Nucleus accumbens (tissue), 56 donors: ENCODE measurements around the gene C16orf95.
"Not testable (repeated sequence)": the region's sequence is repeated elsewhere in the genome, so short reads cannot be mapped to it uniquely, and the experiment has no call there.

ENCODE experiments used
- DNase-seq, 56 donors: peaks; one replicate each; lab custom pipeline; 2025; lab: John Stamatoyannopoulos, UW

The C16orf95 gene

GRCh38 chr16:87316923-87317749 is at the start of gene C16orf95:
TSS of gene C16orf95 (minus strand) at chr16:87317392. CDS start at chr16:87317242, 150 bp downstream.
- DNase-seq = peak; percentile 61 to 98 (median 93)

- DNase-seq = no peak
Measured at GRCh38 chr16:87366930-87367329, 49.7 kb upstream of the C16orf95 start.

DNA sequence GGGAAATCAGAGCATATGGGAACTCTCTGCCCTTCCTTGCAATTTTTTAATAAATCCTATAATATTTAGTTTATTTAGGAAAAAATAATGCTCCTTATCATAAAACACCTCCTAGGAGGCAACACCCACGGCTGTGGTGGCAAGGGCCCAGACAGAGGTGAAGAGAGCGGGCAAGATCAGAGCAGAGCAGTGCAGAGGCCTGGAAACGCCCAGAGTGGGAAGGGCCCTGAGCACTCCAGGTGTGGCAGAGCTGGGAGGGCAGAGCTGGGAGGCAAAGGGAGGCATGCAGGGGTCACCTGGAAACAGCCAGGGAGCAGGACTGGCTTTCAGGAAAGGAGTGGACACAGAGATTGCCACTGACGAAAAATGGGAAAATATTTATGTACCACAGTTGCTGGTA is 49.1 kb upstream of the C16orf95 start:
- no peak for DNase-seq

DNA sequence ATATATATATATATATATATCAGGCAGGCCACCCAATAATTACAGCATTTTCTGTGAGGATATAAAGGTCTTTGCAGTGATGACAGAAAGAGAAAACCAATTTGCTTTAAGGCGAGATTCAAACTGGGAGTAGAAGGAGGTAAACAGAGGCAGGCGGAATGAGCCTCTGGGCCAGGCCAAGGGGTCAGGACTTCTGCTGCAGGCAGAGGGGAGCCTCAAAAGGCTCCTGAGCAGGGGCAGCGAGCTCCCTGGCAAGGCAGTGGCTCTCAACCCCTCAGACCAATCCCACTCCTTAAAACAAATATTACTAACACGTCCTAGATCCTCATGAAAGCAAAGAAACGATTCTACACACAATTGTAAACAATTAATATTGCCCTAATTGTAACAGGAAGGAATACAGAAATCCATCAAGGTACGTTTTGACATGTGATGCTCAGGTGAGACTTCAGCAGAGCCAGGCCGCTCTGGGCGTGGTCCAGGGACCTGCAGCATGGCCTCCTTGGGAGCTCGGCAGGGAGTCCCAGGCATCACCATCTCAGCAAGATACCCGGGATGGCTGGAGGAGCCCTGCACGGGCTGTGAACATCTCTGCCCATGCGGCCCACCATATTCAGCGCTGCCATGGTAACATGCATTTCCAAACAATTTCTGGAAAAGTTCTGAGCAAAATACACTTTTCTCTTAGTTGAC is 48.0 kb upstream of the C16orf95 start:
- DNase-seq = no peak

GRCh38 chr16:87363771-87364455 is 46.7 kb upstream of the C16orf95 start:
- no peak for DNase-seq

GRCh38 chr16:87362828-87363559 is 45.8 kb upstream of the C16orf95 start:
- DNase-seq = not testable (repeated sequence)

DNA sequence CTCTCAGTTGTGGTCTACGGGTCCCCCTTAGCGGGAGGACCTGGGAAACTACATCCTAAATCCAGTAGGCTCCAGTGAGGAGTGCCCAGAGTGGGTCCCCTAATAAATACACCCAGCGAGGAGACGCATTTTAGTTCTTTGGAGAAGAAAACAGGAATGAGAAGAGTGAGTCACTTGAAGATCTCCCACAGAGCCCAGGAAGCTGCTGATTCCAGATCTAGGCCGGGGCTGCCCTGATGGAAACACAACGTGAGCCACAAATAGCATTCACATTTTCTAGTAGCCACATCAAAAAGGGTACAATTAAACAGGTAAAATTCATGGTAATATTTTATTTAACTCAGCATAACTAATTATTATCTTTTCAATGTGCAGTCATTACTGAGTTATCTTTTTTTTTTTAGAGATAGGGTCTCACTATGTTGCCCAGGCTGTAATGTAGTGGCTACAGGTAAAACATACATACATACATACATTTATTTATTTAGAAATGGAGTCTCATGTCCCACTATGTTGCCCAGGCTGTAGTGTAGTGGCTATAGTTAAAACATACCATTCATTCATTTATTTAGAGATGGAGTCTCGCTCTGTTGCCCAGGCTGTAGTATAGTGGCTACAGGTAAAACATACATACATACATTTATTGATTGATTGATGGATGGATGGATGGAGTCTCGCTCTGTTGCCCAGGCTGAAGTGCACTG is 44.9 kb upstream of the C16orf95 start:
- DNase-seq = no peak

DNA sequence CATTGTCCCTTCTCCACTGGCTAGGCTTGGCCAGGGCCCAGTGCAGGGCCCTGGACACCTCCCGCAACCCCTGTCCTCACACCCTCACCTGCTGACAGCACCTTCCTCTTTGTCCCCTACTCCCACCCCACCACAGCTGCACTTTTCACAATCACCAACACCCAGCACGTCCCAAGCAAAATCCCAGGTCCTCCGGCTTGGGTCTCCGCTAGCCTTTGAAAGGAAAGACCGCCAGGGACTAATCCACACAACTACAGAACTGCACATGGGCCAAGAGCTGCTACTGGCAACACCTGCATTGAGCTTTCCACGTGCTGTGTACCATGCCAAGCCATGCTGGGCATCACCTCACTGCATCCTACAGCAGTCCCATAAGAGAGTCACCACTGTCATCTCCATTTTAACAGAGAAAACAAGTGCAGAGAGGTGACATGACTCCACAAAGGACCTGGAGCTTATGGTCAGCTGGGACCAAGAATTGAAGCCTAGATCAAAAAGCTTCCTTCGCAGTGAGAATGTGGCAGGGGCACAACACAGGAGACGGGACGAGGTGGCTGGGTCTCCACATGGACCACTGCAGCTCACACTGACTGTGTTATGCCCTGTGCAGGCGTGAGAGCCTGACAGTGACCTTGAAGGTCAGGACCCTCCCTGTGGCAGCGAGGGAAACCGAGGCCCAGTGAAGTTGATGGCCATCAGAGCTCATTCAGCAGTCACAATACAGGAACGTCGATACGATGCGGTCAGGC is 43.8 kb upstream of the C16orf95 start:
- no peak for DNase-seq

- no peak for DNase-seq
Measured at GRCh38 chr16:87359121-87359520, 41.9 kb upstream of the C16orf95 start.

DNA sequence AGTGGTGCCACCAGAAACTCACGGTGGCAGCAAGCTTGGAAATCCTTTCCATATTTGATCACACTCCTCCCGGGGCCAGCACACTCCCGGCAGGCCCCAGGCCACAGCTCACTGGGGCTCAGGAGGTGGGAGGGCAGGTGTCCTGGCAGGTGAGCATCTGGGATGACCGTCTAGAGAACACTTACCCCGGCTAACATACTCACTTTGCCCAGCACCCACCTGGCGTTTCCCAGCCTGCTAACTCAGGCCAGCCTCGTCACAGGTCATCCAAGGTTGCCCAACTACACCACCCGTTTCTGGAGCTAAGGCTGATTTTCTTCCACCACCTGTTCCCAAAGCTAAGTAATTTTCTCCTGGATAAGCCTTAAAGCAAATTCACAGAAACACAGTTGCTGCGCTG is 41.5 kb upstream of the C16orf95 start:
- DNase-seq = no peak

GRCh38 chr16:87358250-87358649 is 41.1 kb upstream of the C16orf95 start:
- DNase-seq = no peak

GRCh38 chr16:87356491-87356853 is 39.3 kb upstream of the C16orf95 start:
- DNase-seq = no peak

GRCh38 chr16:87353613-87354012 is 36.4 kb upstream of the C16orf95 start:
- DNase-seq = no peak

DNA sequence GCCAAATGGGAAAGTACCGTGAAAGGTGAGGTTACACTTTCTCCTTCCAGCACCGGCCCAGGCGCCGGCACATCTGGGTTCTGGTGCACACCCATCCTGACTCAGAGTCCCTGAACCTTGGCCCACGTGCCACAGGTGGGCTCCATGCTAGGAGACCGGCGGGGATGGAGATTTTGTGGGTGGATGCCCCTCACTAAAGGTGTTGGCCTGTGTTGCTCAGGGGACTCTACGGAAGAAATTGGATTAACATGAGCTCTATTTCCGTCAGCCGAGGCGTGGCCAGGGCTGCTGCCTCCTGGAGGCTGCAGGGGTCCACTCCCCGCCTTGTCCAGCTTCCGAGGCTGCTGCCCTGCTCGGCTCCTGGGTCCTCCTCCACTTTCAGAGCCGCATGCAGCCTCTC is 35.6 kb upstream of the C16orf95 start:
- no peak for DNase-seq

GRCh38 chr16:87351320-87351698 is 34.1 kb upstream of the C16orf95 start:
- DNase-seq = no peak

GRCh38 chr16:87350681-87351319 is 33.6 kb upstream of the C16orf95 start:
- DNase-seq = peak in 10 of 56 donors; percentile 9 to 65 (median 23)

DNA sequence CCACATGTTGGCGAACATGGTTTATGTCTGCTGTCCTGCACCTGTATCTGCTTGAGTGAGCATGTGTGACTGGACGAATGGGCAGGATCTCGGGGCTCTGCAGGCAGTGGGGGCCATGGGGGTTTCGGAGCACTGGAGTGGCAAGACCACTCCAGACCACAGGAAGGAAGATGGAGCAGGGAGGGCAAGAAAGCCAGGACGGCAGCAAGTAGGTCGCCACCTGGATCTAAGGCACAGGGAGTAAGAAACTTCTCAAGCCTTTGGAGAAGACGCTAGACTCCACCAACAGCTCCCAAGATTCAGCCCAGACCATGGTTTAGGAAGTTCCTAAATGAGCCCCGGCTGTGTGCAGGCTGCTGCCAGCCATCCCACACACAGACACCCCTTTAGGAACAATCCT is 32.8 kb upstream of the C16orf95 start:
- no peak for DNase-seq

DNA sequence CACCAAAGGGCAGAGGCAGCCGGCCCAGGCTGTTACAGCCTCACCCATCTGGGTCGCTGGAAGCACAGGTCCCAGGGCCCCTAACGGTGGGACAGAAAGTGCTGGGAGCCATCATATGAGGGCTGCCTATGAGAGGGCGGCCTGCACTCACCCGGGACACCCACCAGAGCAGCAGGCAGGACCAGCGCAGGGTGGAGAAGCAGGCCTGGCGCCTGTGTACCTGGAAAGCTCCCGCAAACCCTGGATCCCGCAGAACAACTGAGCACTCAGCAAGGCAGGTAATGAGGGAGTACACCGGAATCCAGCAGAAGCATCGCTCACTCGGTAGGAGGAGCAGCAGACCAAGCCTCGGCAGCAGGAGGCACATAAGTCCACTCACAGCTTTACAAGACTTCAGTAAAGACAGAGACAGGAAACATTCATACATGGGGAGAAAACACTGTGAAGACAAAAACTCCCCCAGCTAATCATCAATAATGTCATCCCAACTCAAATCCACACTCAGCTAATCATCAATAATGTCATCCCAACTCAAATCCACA is 31.5 kb upstream of the C16orf95 start:
- DNase-seq = no peak
